Parathyroid adenoma (tissue), 2 donors: ENCODE results near the gene MRFAP1.

ENCODE experiments used
- H2AFZ ChIP-seq: fragments of 300-600 bp; sonication (generic); one replicate; pipeline ENCODE4 v1.7.0; 2017; ENCODE audit warnings: antibody characterized with exemption, mild to moderate bottlenecking
- H3K27ac ChIP-seq: fragments of 300-600 bp; sonication (generic); one replicate; pipeline ENCODE4 v1.7.0; 2017
- H3K27me3 ChIP-seq: fragments of 300-600 bp; sonication (generic); one replicate; pipeline ENCODE4 v1.7.0; 2017; ENCODE audit warnings: low read length; ENCODE audit not compliant: control insufficient read depth, insufficient read depth
- H3K36me3 ChIP-seq: fragments of 300-600 bp; sonication (generic); one replicate; pipeline ENCODE4 v1.7.0; 2017; ENCODE audit warnings: low read length; ENCODE audit not compliant: control insufficient read depth, insufficient read depth
- H3K4me1 ChIP-seq: fragments of 300-600 bp; sonication (generic); one replicate; pipeline ENCODE4 v1.7.0; 2017; ENCODE audit warnings: control low read depth
- H3K4me2 ChIP-seq: fragments of 300-600 bp; sonication (generic); one replicate; pipeline ENCODE4 v1.7.0; 2017; ENCODE audit warnings: low read length
- H3K4me3 ChIP-seq: fragments of 300-600 bp; sonication (generic); one replicate; pipeline ENCODE4 v1.7.0; 2017; ENCODE audit warnings: low read depth, low read length
- H3K79me2 ChIP-seq: fragments of 300-600 bp; sonication (generic); one replicate; pipeline ENCODE4 v1.7.0; 2017; ENCODE audit warnings: control low read depth
- H3K9ac ChIP-seq: fragments of 300-600 bp; sonication (generic); one replicate; pipeline ENCODE4 v1.7.0; 2017; ENCODE audit warnings: mild to moderate bottlenecking
- H3K9me3 ChIP-seq: fragments of 300-600 bp; sonication (generic); one replicate; pipeline ENCODE4 v1.7.0; 2017; ENCODE audit warnings: low read length; ENCODE audit not compliant: control insufficient read depth
- TF ChIP-seq, protein P1 (sequence below): fragments of 300-600 bp; sonication (generic); IDR thresholded peaks from one replicate; pipeline ENCODE4 v1.7.0; 2017; ENCODE audit warnings: antibody characterized with exemption, mild to moderate bottlenecking
- donor health status: primary hyperparathyroidism.

The MRFAP1 gene

GRCh38 chr4:6641164-6641970, 882 bp downstream of the MRFAP1 start:
- Histone ChIP-seq H3K9ac (peak overlapping the region; percentile 87), H3K4me3 (peak overlapping the region; percentile 79), H3K79me2 (peaks cover 8% of the 10 kb centered on the region), H2AFZ (peak overlapping the region; percentile 88), H3K4me2 (peak overlapping the region; percentile 74), H3K9me3 (no peaks in the 10 kb centered on the region), H3K4me1 (peaks cover 5% of the 10 kb centered on the region), H3K27me3 (no peaks in the 10 kb centered on the region), H3K27ac (peak overlapping the region; percentile 95), H3K36me3 (no peaks in the 10 kb centered on the region)
- TF ChIP-seq, protein P1, sequence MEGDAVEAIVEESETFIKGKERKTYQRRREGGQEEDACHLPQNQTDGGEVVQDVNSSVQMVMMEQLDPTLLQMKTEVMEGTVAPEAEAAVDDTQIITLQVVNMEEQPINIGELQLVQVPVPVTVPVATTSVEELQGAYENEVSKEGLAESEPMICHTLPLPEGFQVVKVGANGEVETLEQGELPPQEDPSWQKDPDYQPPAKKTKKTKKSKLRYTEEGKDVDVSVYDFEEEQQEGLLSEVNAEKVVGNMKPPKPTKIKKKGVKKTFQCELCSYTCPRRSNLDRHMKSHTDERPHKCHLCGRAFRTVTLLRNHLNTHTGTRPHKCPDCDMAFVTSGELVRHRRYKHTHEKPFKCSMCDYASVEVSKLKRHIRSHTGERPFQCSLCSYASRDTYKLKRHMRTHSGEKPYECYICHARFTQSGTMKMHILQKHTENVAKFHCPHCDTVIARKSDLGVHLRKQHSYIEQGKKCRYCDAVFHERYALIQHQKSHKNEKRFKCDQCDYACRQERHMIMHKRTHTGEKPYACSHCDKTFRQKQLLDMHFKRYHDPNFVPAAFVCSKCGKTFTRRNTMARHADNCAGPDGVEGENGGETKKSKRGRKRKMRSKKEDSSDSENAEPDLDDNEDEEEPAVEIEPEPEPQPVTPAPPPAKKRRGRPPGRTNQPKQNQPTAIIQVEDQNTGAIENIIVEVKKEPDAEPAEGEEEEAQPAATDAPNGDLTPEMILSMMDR, result no peak

GRCh38 chr4:6641971-6642320, 1.5 kb downstream of the MRFAP1 start:
- Histone ChIP-seq H3K27ac (peak overlapping the region; percentile 95), H3K36me3 (no peaks in the 10 kb centered on the region), H3K4me2 (peak overlapping the region; percentile 74), H3K27me3 (no peaks in the 10 kb centered on the region), H3K9ac (no peak overlapping the region), H3K4me3 (peak overlapping the region; percentile 79), H3K79me2 (peaks cover 10% of the 10 kb centered on the region), H3K9me3 (no peaks in the 10 kb centered on the region), H3K4me1 (peaks cover 5% of the 10 kb centered on the region), H2AFZ (no peak overlapping the region)
- TF ChIP-seq, protein P1, result no peak

DNA sequence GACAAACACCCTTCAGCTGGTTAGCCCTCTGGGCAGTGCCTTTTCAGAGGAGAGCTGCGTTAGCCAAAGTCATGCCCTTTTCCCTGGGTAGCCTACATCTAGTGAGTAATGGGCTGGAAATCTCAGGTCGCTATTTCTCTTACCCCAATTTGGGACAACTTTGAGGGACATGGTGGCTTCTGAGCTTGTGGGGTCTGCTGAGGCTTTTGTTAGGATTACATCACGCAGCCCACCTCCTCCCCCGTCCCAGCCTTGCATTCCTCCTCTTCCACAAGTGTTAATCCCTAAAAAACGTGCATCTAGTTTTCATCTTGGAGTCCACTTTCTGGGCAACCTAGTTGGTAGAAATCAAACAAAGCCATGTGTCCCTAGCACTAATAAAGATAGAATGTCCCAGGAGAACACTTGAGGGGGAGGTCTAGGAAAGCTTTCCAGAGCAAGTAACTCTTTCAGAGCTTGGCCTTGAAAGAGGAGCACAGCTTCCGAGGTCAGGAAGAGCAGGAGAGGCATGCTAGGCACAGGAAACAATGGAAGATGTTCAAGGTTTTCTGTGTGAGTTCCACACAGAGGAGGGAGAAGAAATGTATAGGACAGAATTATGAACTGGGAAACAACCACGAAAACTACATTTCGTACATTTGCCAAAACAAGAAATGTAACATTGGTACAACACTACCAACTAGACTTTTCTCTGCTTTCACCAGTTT, 2.8 kb downstream of the MRFAP1 start:
- no peak overlapping the region for H3K27ac ChIP-seq
- H3K9ac ChIP-seq, result no peak overlapping the region

DNA sequence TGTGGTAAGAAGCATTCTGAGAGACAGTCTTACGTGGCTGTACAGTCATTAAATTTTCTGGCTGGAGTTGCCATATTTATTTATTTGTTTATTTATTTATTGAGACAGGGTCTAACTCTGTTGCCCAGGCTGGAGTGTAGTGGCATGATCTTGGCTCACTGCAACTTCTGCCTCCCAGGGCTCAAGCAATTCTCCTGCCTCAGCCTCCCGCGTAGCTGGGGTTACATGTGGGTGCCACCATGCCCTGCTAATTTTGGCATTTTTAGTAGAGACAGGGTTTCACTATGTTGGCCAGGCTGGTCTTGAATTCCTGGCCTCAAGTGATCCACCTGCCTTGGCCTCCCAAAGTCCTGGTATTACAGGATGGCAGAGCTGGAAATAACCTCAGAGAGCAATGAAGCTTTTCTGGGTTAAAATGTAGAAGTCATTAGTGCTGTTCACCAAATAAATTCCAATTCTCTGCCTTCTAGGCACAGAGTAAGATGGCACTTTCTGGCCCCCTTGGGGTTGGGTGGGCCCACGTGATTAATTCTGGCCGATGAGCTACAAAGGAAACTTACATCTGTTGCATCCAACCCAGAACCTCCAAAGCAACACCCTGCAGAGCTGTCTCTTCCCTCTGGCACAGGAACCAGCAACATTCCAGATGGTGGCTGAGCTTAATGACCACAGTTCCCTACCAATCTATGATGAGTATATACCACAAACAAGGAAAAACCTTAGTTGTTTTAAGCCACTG, 4.5 kb downstream of the MRFAP1 start:
- Histone ChIP-seq H3K36me3 (no peaks in the 10 kb centered on the region), H3K27ac (no peak overlapping the region), H3K79me2 (peaks cover 12% of the 10 kb centered on the region), H3K4me2 (no peak overlapping the region), H3K9ac (no peak overlapping the region), H3K4me3 (no peak overlapping the region), H3K4me1 (peaks cover 5% of the 10 kb centered on the region), H3K27me3 (no peaks in the 10 kb centered on the region), H3K9me3 (no peaks in the 10 kb centered on the region), H2AFZ (no peak overlapping the region)
- TF ChIP-seq, protein P1, result no peak

More for the DNA sequence above, 2.8 kb downstream of the MRFAP1 start:
- Histone ChIP-seq H2AFZ (no peak overlapping the region), H3K9me3 (no peaks in the 10 kb centered on the region), H3K36me3 (no peaks in the 10 kb centered on the region), H3K4me3 (no peak overlapping the region), H3K79me2 (peaks cover 12% of the 10 kb centered on the region), H3K4me2 (no peak overlapping the region), H3K4me1 (peaks cover 5% of the 10 kb centered on the region), H3K27me3 (no peaks in the 10 kb centered on the region)
- TF ChIP-seq, protein P1, result no peak
